Measurements from ENCODE around the gene CXCR6.

The CXCR6 gene

GRCh38 chr3:45922950-45923590 lies 20.2 kb upstream of the CXCR6 start:
- no peak for DNase-seq

GRCh38 chr3:45923755-45924154 lies 19.5 kb upstream of the CXCR6 start:
- DNase-seq: no peak

GRCh38 chr3:45927881-45928280 lies 15.4 kb upstream of the CXCR6 start:
- DNase-seq: no peak

- DNase-seq: no peak
Measured at GRCh38 chr3:45929042-45929679, 14.1 kb upstream of the CXCR6 start.

GRCh38 chr3:45931496-45931895 lies 11.8 kb upstream of the CXCR6 start:
- DNase-seq: no peak

GRCh38 chr3:45932112-45932511 lies 11.2 kb upstream of the CXCR6 start:
- DNase-seq: no peak

- DNase-seq: no peak
Measured at GRCh38 chr3:45933591-45933990, 9.7 kb upstream of the CXCR6 start.

GRCh38 chr3:45936261-45936660 lies 7.0 kb upstream of the CXCR6 start:
- DNase-seq: no peak

- DNase-seq: no peak
Measured at GRCh38 chr3:45937206-45938042, 5.8 kb upstream of the CXCR6 start.

GRCh38 chr3:45938043-45938435 lies 5.2 kb upstream of the CXCR6 start:
- no peak for DNase-seq

- DNase-seq: peak; percentile 57
Measured at GRCh38 chr3:45938864-45939263, 4.4 kb upstream of the CXCR6 start.

- no peak for DNase-seq
Measured at GRCh38 chr3:45939341-45939771, 3.9 kb upstream of the CXCR6 start.

- no peak for DNase-seq
Measured at GRCh38 chr3:45940004-45940780, 3.1 kb upstream of the CXCR6 start.

- no peak for DNase-seq
Measured at GRCh38 chr3:45940781-45941365, 2.4 kb upstream of the CXCR6 start.

- no peak for DNase-seq
Measured at GRCh38 chr3:45942051-45942825, 1.0 kb upstream of the CXCR6 start.

- no peak for DNase-seq
Measured at GRCh38 chr3:45944830-45945620, 1.8 kb downstream of the CXCR6 start.

GRCh38 chr3:45946307-45946706 lies 3.0 kb downstream of the CXCR6 start:
- no peak for DNase-seq

GRCh38 chr3:45946875-45947274 lies 3.6 kb downstream of the CXCR6 start:
- DNase-seq: no peak

- no peak for DNase-seq
Measured at GRCh38 chr3:45947361-45947760, 4.1 kb downstream of the CXCR6 start.

- no peak for DNase-seq
Measured at GRCh38 chr3:45948311-45948781, 5.1 kb downstream of the CXCR6 start.

GRCh38 chr3:45948881-45949280 lies 5.6 kb downstream of the CXCR6 start:
- DNase-seq: no peak
